ENCODE data around the gene SLC33A1.

DNA sequence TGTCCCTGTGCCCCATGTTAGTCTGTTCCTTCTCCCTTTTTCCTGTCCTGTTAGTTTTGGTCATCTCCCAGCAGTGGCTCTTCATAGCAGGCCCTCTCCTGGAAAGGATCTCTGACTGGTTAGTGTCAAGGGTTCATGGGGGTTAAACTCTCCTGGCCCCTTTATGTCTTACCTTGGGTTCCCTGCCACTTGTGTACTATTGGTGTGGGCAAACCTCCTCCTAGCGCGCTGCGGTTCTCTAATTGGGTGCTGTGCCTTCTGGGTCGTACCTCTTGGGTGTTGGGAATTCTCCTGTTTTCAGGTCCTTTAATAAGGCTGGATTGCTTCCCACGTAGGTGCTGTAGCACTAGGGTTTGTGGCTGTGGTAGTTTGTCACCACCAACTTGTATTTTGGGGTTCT, 35.0 kb upstream of the SLC33A1 start:
- TF ChIP-seq, protein P1, sequence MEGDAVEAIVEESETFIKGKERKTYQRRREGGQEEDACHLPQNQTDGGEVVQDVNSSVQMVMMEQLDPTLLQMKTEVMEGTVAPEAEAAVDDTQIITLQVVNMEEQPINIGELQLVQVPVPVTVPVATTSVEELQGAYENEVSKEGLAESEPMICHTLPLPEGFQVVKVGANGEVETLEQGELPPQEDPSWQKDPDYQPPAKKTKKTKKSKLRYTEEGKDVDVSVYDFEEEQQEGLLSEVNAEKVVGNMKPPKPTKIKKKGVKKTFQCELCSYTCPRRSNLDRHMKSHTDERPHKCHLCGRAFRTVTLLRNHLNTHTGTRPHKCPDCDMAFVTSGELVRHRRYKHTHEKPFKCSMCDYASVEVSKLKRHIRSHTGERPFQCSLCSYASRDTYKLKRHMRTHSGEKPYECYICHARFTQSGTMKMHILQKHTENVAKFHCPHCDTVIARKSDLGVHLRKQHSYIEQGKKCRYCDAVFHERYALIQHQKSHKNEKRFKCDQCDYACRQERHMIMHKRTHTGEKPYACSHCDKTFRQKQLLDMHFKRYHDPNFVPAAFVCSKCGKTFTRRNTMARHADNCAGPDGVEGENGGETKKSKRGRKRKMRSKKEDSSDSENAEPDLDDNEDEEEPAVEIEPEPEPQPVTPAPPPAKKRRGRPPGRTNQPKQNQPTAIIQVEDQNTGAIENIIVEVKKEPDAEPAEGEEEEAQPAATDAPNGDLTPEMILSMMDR (IDR thresholded peaks at IDR 0.05; ENCODE audit: low read depth, low read length): no peak
- no peak for TF ChIP-seq EZH2phosphoT487 (IDR thresholded peaks at IDR 0.05; ENCODE audit: low read depth)
